ENCODE results near the gene RNF121.

DNA sequence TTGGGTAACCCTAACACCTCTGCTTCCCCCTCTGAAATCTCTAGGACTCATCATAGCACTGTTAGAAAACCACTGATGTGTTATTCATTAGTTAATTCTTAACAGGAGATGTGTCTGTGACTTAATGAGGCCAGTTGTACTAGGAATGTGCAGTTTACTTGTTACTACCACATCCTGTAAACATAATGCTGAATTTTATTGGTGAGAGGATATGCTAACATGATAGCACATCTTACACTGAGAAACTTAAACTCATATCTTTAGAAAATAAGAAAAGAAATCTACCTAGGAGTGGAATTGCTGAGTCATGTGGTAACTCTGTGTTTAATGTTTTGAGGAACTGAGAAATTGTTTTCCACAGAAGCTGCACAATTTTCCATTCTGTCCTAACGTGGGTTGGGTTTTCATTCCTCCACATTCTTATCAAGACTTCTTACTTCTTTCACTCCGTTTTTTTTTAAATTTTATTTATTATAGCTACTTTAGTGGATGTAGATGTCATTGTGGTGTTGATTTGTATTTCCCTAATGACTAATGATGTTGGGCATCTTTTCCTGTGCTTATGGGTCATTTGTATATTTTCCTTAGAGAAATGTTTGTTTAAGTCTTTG is 33.7 kb downstream of the RNF121 start:
- no peak for TF ChIP-seq POLR2A (IDR thresholded peaks at IDR 0.05)
- TF ChIP-seq POLR2AphosphoS5 (IDR thresholded peaks at IDR 0.05; ENCODE audit: insufficient read depth in 1 of 2, low read depth in 1 of 2), result no peak
- TF ChIP-seq, protein P1, sequence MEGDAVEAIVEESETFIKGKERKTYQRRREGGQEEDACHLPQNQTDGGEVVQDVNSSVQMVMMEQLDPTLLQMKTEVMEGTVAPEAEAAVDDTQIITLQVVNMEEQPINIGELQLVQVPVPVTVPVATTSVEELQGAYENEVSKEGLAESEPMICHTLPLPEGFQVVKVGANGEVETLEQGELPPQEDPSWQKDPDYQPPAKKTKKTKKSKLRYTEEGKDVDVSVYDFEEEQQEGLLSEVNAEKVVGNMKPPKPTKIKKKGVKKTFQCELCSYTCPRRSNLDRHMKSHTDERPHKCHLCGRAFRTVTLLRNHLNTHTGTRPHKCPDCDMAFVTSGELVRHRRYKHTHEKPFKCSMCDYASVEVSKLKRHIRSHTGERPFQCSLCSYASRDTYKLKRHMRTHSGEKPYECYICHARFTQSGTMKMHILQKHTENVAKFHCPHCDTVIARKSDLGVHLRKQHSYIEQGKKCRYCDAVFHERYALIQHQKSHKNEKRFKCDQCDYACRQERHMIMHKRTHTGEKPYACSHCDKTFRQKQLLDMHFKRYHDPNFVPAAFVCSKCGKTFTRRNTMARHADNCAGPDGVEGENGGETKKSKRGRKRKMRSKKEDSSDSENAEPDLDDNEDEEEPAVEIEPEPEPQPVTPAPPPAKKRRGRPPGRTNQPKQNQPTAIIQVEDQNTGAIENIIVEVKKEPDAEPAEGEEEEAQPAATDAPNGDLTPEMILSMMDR (IDR thresholded peaks at IDR 0.05), result no peak

Measured in vagina (tissue), 2 donors.